ENCODE data around the gene TMEM123.

DNA sequence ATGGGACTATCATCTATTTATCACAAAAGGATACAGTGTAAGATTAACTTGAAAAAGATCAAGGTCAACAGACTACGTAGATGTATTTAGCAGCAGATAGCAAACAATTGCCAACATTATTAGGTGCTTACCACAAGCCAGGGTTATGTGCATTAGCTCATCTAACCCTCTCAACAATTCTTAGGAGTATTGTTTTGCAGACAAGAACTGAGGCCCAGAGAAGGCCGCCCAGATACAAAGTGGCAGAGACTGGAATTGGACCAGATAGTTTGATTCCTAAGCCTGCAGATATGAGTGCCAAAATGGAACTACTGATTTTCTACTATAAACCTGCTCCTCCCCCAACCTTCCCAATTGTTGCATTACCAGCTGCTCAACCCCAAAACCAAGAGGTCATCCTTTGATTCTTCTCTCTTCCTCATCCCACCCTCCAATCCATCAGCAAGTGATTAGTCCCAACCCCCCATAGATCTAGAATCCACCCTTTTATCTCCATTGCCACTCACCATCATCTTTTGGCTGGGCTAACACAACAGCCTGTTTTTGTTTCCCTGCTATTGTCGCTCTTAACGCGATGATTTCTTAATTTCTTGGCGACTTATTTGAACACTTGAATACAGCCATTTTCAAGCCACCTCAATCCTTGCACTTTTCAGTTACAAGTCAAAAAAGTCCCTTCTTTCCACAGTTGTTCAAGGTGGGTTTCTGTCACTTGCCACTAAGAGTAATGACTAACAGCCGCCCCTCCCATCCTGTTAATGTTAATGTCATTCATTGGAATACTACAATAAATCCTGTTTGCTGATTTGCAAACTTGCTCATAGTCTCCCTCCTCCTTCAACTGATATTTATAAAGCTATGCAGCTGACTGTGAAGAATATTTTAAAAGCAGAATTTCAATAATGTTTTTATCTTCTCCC, 2.7 kb downstream of the TMEM123 start:
- TF ChIP-seq, protein P1, sequence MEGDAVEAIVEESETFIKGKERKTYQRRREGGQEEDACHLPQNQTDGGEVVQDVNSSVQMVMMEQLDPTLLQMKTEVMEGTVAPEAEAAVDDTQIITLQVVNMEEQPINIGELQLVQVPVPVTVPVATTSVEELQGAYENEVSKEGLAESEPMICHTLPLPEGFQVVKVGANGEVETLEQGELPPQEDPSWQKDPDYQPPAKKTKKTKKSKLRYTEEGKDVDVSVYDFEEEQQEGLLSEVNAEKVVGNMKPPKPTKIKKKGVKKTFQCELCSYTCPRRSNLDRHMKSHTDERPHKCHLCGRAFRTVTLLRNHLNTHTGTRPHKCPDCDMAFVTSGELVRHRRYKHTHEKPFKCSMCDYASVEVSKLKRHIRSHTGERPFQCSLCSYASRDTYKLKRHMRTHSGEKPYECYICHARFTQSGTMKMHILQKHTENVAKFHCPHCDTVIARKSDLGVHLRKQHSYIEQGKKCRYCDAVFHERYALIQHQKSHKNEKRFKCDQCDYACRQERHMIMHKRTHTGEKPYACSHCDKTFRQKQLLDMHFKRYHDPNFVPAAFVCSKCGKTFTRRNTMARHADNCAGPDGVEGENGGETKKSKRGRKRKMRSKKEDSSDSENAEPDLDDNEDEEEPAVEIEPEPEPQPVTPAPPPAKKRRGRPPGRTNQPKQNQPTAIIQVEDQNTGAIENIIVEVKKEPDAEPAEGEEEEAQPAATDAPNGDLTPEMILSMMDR (conservative IDR thresholded peaks at IDR 0.05; ENCODE audit: low read depth, low read length) = no peak
- no peak for TF ChIP-seq CEBPB (IDR thresholded peaks at IDR 0.05; ENCODE audit: low read depth, low read length)
- TF ChIP-seq POLR2A (IDR thresholded peaks at IDR 0.05; ENCODE audit: low read depth, low read length) = no peak
- no peak for TF ChIP-seq RAD21 (IDR thresholded peaks at IDR 0.05; ENCODE audit: low read length)
- no peak for TF ChIP-seq SMC3 (IDR thresholded peaks at IDR 0.05; ENCODE audit: low read depth, low read length)
- no peak for TF ChIP-seq MAFK (IDR thresholded peaks at IDR 0.05; ENCODE audit: low read depth, low read length)
- TF ChIP-seq RFX5 (IDR thresholded peaks at IDR 0.05; ENCODE audit: low read depth, low read length) = no peak
- no peak for TF ChIP-seq FOS (IDR thresholded peaks at IDR 0.05; ENCODE audit: low read depth, low read length)
